HEK293 (cell line): ENCODE data around the gene AGPAT1.

Source experiments
- CTCF ChIA-PET: fragments of 350-600 bp; formaldehyde crosslinking; extraction: SDS; loops from one replicate; lab custom pipeline; 2021; ENCODE audit warnings: antibody characterized with exemption; lab: Yijun Ruan, JAX
- POLR2A ChIA-PET: fragments of 300-600 bp; formaldehyde crosslinking; extraction: SDS; loops from one replicate; lab custom pipeline; 2020; ENCODE audit warnings: antibody characterized with exemption, inconsistent platforms; lab: Yijun Ruan, JAX
- H3K27ac ChIP-seq: fragments of 200-500 bp; sonication (Bioruptor generic); 2 replicates; pipeline ENCODE4 v1.5.1; 2014; ENCODE audit warnings: low read depth, low read length, control low read depth, inconsistent platforms; ENCODE audit errors: extremely low read depth
- H3K36me3 ChIP-seq, 2 experiments: fragments of 200-500 bp in 1 of 2; sonication (Bioruptor generic) in 1 of 2; 1 replicate in 1 of 2; 2 replicates in 1 of 2; pipeline ENCODE4 v1.5.1; 2014 to 2017; ENCODE audit warnings: inconsistent platforms in 2 of 2, low read length in 2 of 2; ENCODE audit not compliant: control insufficient read depth in 2 of 2, insufficient read depth in 1 of 2
- H3K4me1 ChIP-seq: fragments of 200-500 bp; sonication (Bioruptor generic); 2 replicates; pipeline ENCODE4 v1.5.1; 2014; ENCODE audit warnings: mild to moderate bottlenecking, low read length, inconsistent platforms; ENCODE audit not compliant: control insufficient read depth, insufficient read depth
- H3K4me3 ChIP-seq: 2 replicates; pipeline ENCODE4 v1.5.1; 2011; ENCODE audit warnings: low read depth, mild to moderate bottlenecking, control low read depth, low read length, moderate library complexity
- H3K9me3 ChIP-seq: fragments of 200-500 bp; sonication (Bioruptor generic); 2 replicates; pipeline ENCODE4 v1.5.1; 2014; ENCODE audit warnings: low read depth, low read length, inconsistent platforms; ENCODE audit not compliant: control insufficient read depth, insufficient read depth
- EGR2 ChIP-seq: fragments of 450-650 bp; formaldehyde crosslinking; IDR thresholded peaks from 2 replicates; pipeline ENCODE4 v1.5.1; 2016; ENCODE audit warnings: low read depth, missing biosample characterization, missing genetic modification characterization
- KLF16 ChIP-seq: fragments of 450-650 bp; formaldehyde crosslinking; IDR thresholded peaks from 2 replicates; pipeline ENCODE4 v1.5.1; 2017; ENCODE audit warnings: missing biosample characterization, missing genetic modification characterization
- KLF7 ChIP-seq: fragments of 450-650 bp; formaldehyde crosslinking; IDR thresholded peaks from 2 replicates; pipeline ENCODE4 v1.5.1; 2016; ENCODE audit warnings: missing biosample characterization, missing genetic modification characterization, borderline replicate concordance
- KLF8 ChIP-seq: fragments of 450-650 bp; formaldehyde crosslinking; IDR thresholded peaks from 2 replicates; pipeline ENCODE4 v1.5.1; 2016; ENCODE audit warnings: missing biosample characterization, missing genetic modification characterization
- MZF1 ChIP-seq: fragments of 450-650 bp; formaldehyde crosslinking; IDR thresholded peaks from 2 replicates; pipeline ENCODE4 v1.5.1; 2017; ENCODE audit warnings: missing biosample characterization, missing genetic modification characterization, borderline replicate concordance
- SETDB1 ChIP-seq: IDR thresholded peaks from one replicate; pipeline ENCODE4 v1.6.1; 2017; ENCODE audit warnings: mild to moderate bottlenecking, low read length, moderate library complexity, mixed read lengths; ENCODE audit not compliant: insufficient read length
- SP3 ChIP-seq: fragments of 450-650 bp; formaldehyde crosslinking; IDR thresholded peaks from 2 replicates; pipeline ENCODE4 v1.5.1; 2016; ENCODE audit warnings: missing biosample characterization, missing genetic modification characterization
- YY1 ChIP-seq: fragments of 450-650 bp; formaldehyde crosslinking; IDR thresholded peaks from 2 replicates; pipeline ENCODE4 v1.5.1; 2018; ENCODE audit warnings: missing biosample characterization, missing genetic modification characterization
- ZBTB1 ChIP-seq: fragments of 450-650 bp; formaldehyde crosslinking; IDR thresholded peaks from 2 replicates; pipeline ENCODE4 v1.5.1; 2016; ENCODE audit warnings: missing biosample characterization, missing genetic modification characterization
- ZBTB7A ChIP-seq: fragments of 450-650 bp; formaldehyde crosslinking; IDR thresholded peaks from 2 replicates; pipeline ENCODE4 v1.5.1; 2016; ENCODE audit warnings: low read depth, missing biosample characterization, missing genetic modification characterization
- ZFP3 ChIP-seq: fragments of 450-650 bp; formaldehyde crosslinking; IDR thresholded peaks from 2 replicates; pipeline ENCODE4 v1.5.1; 2016; ENCODE audit warnings: low read depth, missing biosample characterization, missing genetic modification characterization
- ZFP41 ChIP-seq: fragments of 450-650 bp; formaldehyde crosslinking; IDR thresholded peaks from 2 replicates; pipeline ENCODE4 v1.5.1; 2016; ENCODE audit warnings: missing biosample characterization, missing genetic modification characterization, borderline replicate concordance
- ZFP69B ChIP-seq: fragments of 450-650 bp; formaldehyde crosslinking; IDR thresholded peaks from 2 replicates; pipeline ENCODE4 v1.5.1; 2016; ENCODE audit warnings: missing biosample characterization, missing genetic modification characterization
- ZNF121 ChIP-seq: fragments of 450-650 bp; formaldehyde crosslinking; IDR thresholded peaks from 2 replicates; pipeline ENCODE4 v1.5.1; 2016; ENCODE audit warnings: missing biosample characterization, missing genetic modification characterization
- ZNF132 ChIP-seq: fragments of 450-650 bp; formaldehyde crosslinking; IDR thresholded peaks from 2 replicates; pipeline ENCODE4 v1.5.1; 2017; ENCODE audit warnings: missing biosample characterization, missing genetic modification characterization, borderline replicate concordance
- ZNF155 ChIP-seq: fragments of 450-650 bp; formaldehyde crosslinking; IDR thresholded peaks from 2 replicates; pipeline ENCODE4 v1.5.1; 2016; ENCODE audit warnings: missing biosample characterization, missing genetic modification characterization
- ZNF174 ChIP-seq: fragments of 450-650 bp; formaldehyde crosslinking; IDR thresholded peaks from 2 replicates; pipeline ENCODE4 v1.5.0; 2017; ENCODE audit warnings: missing biosample characterization, mild to moderate bottlenecking, missing genetic modification characterization
- ZNF214 ChIP-seq: fragments of 450-650 bp; formaldehyde crosslinking; IDR thresholded peaks from 2 replicates; pipeline ENCODE4 v1.5.1; 2017; ENCODE audit warnings: missing biosample characterization, mild to moderate bottlenecking, missing genetic modification characterization, borderline replicate concordance
- ZNF37A ChIP-seq: fragments of 450-650 bp; IDR thresholded peaks from 2 replicates; pipeline ENCODE4 v1.5.1; 2018; ENCODE audit warnings: missing biosample characterization, missing genetic modification characterization
- ZNF404 ChIP-seq: fragments of 450-650 bp; formaldehyde crosslinking; IDR thresholded peaks from 2 replicates; pipeline ENCODE4 v1.5.1; 2017; ENCODE audit warnings: missing biosample characterization, missing genetic modification characterization
- ZNF548 ChIP-seq: fragments of 450-650 bp; formaldehyde crosslinking; IDR thresholded peaks from 2 replicates; pipeline ENCODE4 v1.5.1; 2016; ENCODE audit warnings: missing biosample characterization, missing genetic modification characterization
- ZNF555 ChIP-seq: fragments of 450-650 bp; formaldehyde crosslinking; conservative IDR thresholded peaks from 2 replicates; pipeline ENCODE4 v1.5.1; 2017; ENCODE audit warnings: missing biosample characterization, mild to moderate bottlenecking, missing genetic modification characterization, inconsistent platforms
- ZNF560 ChIP-seq: fragments of 450-650 bp; formaldehyde crosslinking; IDR thresholded peaks from 2 replicates; pipeline ENCODE4 v1.5.1; 2017; ENCODE audit warnings: missing biosample characterization, missing genetic modification characterization, borderline replicate concordance
- ZNF571 ChIP-seq: fragments of 450-650 bp; formaldehyde crosslinking; IDR thresholded peaks from 2 replicates; pipeline ENCODE4 v1.5.0; 2017; ENCODE audit warnings: missing biosample characterization, missing genetic modification characterization
- ZNF664 ChIP-seq: fragments of 450-650 bp; formaldehyde crosslinking; IDR thresholded peaks from 2 replicates; pipeline ENCODE4 v1.5.1; 2016; ENCODE audit warnings: missing biosample characterization, missing genetic modification characterization
- TF ChIP-seq, protein P1 (sequence below): fragments of 450-650 bp; formaldehyde crosslinking; IDR thresholded peaks from 2 replicates; pipeline ENCODE4 v1.5.1; 2016; ENCODE audit warnings: missing biosample characterization, missing genetic modification characterization
- TF ChIP-seq, protein P2 (sequence below): fragments of 450-650 bp; formaldehyde crosslinking; IDR thresholded peaks from 2 replicates; pipeline ENCODE4 v1.5.1; 2016; ENCODE audit warnings: missing biosample characterization, missing genetic modification characterization
- TF ChIP-seq, protein P3 (sequence below): fragments of 450-650 bp; formaldehyde crosslinking; IDR thresholded peaks from 2 replicates; pipeline ENCODE4 v1.5.1; 2016; ENCODE audit warnings: missing biosample characterization, missing genetic modification characterization

The AGPAT1 gene

DNA sequence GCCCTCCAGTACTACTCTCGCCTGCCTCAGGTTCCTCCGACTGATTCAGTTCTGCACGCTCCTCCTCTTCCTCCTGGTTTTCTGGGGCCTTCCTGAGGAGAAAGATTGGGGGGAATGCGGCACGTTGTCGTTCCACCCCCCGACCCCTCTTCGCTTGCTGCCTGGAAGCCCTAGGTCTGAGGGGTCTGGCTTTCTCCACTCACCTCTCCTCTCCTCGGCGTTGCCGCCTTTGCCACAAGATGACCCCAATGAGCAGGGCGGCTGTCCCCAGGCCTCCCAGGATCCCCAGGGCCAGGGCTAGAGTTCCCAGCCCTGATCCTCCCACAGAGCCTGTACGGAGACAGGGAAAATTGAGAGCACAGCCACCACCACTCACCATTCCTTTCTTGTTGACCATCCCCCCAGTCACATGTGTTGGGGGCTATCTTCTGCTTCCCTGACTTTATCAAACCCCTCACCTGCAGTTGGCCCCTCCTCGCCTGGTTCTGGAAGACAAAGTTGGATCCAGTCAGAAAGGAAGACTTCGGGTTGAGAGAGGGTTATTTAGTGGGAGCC lies 5.3 kb upstream of the AGPAT1 start:
- Histone ChIP-seq H3K9me3 (no peaks in the 10 kb centered on the region), H3K36me3 (peaks cover 0 to 50% of the 10 kb centered on the region in 2 experiments; a peak in 2 of 3 replicates), H3K4me1 (peaks cover 13% of the 10 kb centered on the region), H3K27ac (no peak overlapping the region), H3K4me3 (no peak overlapping the region)
- ChIA-PET POLR2A (interaction anchor here (3.0 kb wide), 1 partner anchor 14 kb away, joined by 19 read pairs; no protein-coding TSS in a partner anchor), CTCF (interaction anchor here (0.9 kb wide), 1 partner anchor 12 kb away, joined by 3 read pairs; no protein-coding TSS in a partner anchor)
- TF ChIP-seq ZNF404 (no peak), EGR2 (tag by site-specific recombination) (no peak), ZNF664 (tag by site-specific recombination) (no peak), YY1 (no peak), SETDB1 (no peak), ZFP41 (tag by site-specific recombination) (no peak), ZFP69B (tag by site-specific recombination) (no peak), ZFP3 (no peak), MZF1 (no peak), ZNF37A (no peak), KLF8 (no peak), KLF7 (tag by site-specific recombination) (no peak)
- TF ChIP-seq, protein P1, sequence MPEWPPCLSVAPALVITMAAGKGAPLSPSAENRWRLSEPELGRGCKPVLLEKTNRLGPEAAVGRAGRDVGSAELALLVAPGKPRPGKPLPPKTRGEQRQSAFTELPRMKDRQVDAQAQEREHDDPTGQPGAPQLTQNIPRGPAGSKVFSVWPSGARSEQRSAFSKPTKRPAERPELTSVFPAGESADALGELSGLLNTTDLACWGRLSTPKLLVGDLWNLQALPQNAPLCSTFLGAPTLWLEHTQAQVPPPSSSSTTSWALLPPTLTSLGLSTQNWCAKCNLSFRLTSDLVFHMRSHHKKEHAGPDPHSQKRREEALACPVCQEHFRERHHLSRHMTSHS (tag by site-specific recombination), result no peak
- TF ChIP-seq, protein P2, sequence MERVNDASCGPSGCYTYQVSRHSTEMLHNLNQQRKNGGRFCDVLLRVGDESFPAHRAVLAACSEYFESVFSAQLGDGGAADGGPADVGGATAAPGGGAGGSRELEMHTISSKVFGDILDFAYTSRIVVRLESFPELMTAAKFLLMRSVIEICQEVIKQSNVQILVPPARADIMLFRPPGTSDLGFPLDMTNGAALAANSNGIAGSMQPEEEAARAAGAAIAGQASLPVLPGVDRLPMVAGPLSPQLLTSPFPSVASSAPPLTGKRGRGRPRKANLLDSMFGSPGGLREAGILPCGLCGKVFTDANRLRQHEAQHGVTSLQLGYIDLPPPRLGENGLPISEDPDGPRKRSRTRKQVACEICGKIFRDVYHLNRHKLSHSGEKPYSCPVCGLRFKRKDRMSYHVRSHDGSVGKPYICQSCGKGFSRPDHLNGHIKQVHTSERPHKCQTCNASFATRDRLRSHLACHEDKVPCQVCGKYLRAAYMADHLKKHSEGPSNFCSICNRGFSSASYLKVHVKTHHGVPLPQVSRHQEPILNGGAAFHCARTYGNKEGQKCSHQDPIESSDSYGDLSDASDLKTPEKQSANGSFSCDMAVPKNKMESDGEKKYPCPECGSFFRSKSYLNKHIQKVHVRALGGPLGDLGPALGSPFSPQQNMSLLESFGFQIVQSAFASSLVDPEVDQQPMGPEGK (tag by site-specific recombination), result no peak

DNA sequence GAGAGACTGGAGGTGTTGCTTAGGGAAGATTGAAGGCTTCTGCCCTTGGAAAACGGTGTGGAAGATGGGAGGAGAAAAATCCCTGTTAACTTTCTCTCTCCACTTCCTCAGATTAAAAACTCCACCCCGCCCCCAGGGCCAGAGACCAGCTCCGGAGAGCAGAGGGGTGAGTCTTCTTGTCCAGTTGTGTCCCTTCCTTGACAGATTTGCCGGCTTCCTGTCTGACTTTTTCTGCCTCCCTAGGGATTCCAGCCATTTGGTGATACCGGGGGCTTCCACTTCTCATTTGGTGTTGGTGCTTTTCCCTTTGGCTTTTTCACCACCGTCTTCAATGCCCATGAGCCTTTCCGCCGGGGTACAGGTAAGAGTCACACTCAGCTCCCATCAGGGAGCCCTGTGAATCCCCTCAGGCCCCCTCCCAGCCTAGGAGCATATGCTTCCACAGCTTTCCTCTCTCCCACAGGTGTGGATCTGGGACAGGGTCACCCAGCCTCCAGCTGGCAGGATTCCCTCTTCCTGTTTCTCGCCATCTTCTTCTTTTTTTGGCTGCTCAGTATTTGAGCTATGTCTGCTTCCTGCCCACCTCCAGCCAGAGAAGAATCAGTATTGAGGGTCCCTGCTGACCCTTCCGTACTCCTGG lies 4.0 kb upstream of the AGPAT1 start:
- no peak overlapping the region for H3K27ac ChIP-seq
- ChIA-PET POLR2A (interaction anchor here (0.8 to 1.6 kb wide), 7 partner anchors 9 to 788 kb away, joined by 3 to 10 read pairs (median 5); partner anchors contain the start of genes BRD2, HSPA1B and PBX2), CTCF (interaction anchor here (1.6 kb wide), 1 partner anchor 16 kb away, joined by 9 read pairs; no protein-coding TSS in a partner anchor)
- H3K9me3 ChIP-seq, result no peaks in the 10 kb centered on the region
- no peak for TF ChIP-seq ZNF560 (tag by site-specific recombination)
- TF ChIP-seq, protein P3, sequence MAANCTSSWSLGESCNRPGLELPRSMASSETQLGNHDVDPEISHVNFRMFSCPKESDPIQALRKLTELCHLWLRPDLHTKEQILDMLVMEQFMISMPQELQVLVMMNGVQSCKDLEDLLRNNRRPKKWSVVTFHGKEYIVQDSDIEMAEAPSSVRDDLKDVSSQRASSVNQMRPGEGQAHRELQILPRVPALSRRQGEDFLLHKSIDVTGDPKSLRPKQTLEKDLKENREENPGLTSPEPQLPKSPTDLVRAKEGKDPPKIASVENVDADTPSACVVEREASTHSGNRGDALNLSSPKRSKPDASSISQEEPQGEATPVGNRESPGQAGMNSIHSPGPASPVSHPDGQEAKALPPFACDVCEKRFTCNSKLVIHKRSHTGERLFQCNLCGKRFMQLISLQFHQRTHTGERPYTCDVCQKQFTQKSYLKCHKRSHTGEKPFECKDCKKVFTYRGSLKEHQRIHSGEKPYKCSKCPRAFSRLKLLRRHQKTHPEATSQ, result no peak
- no peak for TF ChIP-seq ZNF132 (tag by site-specific recombination)
- no peak for TF ChIP-seq ZNF174 (tag by site-specific recombination)
- TF ChIP-seq ZNF155 (tag by site-specific recombination), result no peak
- no peak for TF ChIP-seq ZNF214
- no peak for TF ChIP-seq ZBTB7A (tag by site-specific recombination)
- no peak for TF ChIP-seq KLF16 (tag by site-specific recombination)
- no peak for TF ChIP-seq SP3 (tag by site-specific recombination)
- no peak for TF ChIP-seq ZNF548
- no peak for TF ChIP-seq ZNF121 (tag by site-specific recombination)
- no peak for TF ChIP-seq KLF8
- no peak for TF ChIP-seq ZNF555
- no peak for TF ChIP-seq MZF1
- TF ChIP-seq ZNF571, result no peak
- no peak for TF ChIP-seq ZBTB1 (tag by site-specific recombination)
- H3K36me3 ChIP-seq, result peaks cover 0 to 46% of the 10 kb centered on the region in 2 experiments; a peak in 2 of 3 replicates
- H3K4me1 ChIP-seq, result peaks cover 14% of the 10 kb centered on the region
- no peak overlapping the region for H3K4me3 ChIP-seq
